Measurements from ENCODE around the gene SH3BP5.

GRCh38 chr3:15266510-15267376, 65.6 kb downstream of the SH3BP5 start:
- TF ChIP-seq, protein P1, sequence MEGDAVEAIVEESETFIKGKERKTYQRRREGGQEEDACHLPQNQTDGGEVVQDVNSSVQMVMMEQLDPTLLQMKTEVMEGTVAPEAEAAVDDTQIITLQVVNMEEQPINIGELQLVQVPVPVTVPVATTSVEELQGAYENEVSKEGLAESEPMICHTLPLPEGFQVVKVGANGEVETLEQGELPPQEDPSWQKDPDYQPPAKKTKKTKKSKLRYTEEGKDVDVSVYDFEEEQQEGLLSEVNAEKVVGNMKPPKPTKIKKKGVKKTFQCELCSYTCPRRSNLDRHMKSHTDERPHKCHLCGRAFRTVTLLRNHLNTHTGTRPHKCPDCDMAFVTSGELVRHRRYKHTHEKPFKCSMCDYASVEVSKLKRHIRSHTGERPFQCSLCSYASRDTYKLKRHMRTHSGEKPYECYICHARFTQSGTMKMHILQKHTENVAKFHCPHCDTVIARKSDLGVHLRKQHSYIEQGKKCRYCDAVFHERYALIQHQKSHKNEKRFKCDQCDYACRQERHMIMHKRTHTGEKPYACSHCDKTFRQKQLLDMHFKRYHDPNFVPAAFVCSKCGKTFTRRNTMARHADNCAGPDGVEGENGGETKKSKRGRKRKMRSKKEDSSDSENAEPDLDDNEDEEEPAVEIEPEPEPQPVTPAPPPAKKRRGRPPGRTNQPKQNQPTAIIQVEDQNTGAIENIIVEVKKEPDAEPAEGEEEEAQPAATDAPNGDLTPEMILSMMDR (IDR thresholded peaks at IDR 0.05) = no peak
- TF ChIP-seq POLR2A (IDR thresholded peaks at IDR 0.05) = no peak
